Measurements from ENCODE around the gene SLC25A19.

The SLC25A19 gene

DNA sequence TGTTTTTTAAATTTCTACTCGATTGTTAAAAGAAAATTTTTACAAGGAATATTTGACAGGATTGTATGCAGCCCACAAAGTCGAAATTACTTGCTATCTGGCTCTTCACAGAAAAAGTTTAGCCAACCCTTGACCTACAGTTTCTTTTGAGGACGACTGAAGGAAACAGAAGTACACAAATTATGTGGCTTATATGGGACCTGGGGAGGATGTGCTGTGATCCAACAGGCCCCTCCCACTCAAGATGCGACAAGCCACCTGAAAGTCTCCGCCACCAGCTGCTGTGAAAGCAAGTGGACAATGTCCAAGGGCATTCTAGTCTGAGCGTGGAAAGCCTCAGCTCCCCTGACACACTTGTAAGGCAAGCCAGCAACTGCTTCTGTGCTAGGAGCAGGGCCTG lies 42.4 kb upstream of the SLC25A19 start:
- Histone ChIP-seq H3K36me3 (replicated peaks in 1 of 2; ENCODE audit: control insufficient read depth in 2 of 2, insufficient read depth in 2 of 2, low read length in 2 of 2) (peaks cover 5 to 32% of the 10 kb centered on the region in 2 donors), H2AFZ (ENCODE audit: low read length) (no peak overlapping the region), H3K4me2 (ENCODE audit: insufficient read depth, low read length, poor library complexity, severe bottlenecking) (no peak overlapping the region), H3K9ac (ENCODE audit: low read depth, low read length, poor library complexity) (no peak overlapping the region), H3K14ac (ENCODE audit: low read length) (no peak overlapping the region), H3K4me1 (ENCODE audit: control insufficient read depth in 2 of 2, insufficient read depth in 1 of 2, low read depth in 1 of 2, low read length in 2 of 2) (peaks cover 0 to 11% of the 10 kb centered on the region in 2 donors), H3K18ac (ENCODE audit: low read length) (no peak overlapping the region), H3K9me3 (replicated peaks in 1 of 2; ENCODE audit: control insufficient read depth in 2 of 2, insufficient read depth in 1 of 2, low read depth in 1 of 2, low read length in 2 of 2) (no peaks in the 10 kb centered on the region), H3K4ac (ENCODE audit: low read length) (no peak overlapping the region), H2BK120ac (ENCODE audit: low read depth, low read length) (no peak overlapping the region), H3K27ac (replicated peaks; ENCODE audit: low read length) (no peak overlapping the region), H2BK12ac (ENCODE audit: low read length) (no peak overlapping the region), H2BK5ac (ENCODE audit: low read length) (no peak overlapping the region), H3K4me3 (ENCODE audit: low read length in 2 of 2) (no peak overlapping the region), H4K91ac (ENCODE audit: low read depth, low read length, poor library complexity) (no peak overlapping the region), H2BK15ac (ENCODE audit: low read length) (no peak overlapping the region), H3K23ac (ENCODE audit: low read depth, low read length, poor library complexity) (no peak overlapping the region), H3K79me1 (ENCODE audit: low read depth, low read length) (peaks cover 3% of the 10 kb centered on the region), H2AK5ac (ENCODE audit: low read depth, low read length) (no peak overlapping the region), H3K27me3 (ENCODE audit: control insufficient read depth in 3 of 3, insufficient read depth in 3 of 3, low read depth in 1 of 3, low read length in 3 of 3) (no peaks in the 10 kb centered on the region), H4K8ac (ENCODE audit: low read depth, low read length) (no peak overlapping the region)
- DNase-seq (ENCODE audit: low spot score), result no peak
- no CpG with 5 or more reads among the region's 6 CpGs for WGBS, 2 donors (ENCODE audit: extremely low coverage in 2 of 2, insufficient read length in 2 of 2, insufficient replicate concordance in 1 of 2)

DNA sequence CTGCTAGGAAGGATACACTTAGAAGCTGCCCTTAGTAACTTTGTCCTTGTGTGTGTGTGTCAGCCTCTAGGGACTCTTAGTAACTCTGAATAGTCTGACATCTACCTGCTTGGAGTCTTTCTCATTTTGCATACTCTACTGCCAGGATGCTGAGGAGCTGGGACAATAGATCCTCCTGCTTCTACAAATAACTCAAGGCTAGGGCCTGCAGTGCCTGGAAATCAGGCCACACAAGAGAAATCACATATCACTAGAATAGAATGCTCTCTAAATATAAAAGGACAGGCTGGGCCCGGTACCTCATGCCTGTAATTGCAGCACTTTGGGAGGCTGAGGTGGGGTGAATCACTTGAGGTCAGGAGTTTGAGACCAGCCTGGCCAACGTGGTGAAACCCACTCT lies 38.5 kb upstream of the SLC25A19 start:
- Histone ChIP-seq H3K23ac (ENCODE audit: low read depth, low read length, poor library complexity) (no peak overlapping the region), H4K8ac (ENCODE audit: low read depth, low read length) (no peak overlapping the region), H2AK5ac (ENCODE audit: low read depth, low read length) (no peak overlapping the region), H3K9me3 (replicated peaks in 1 of 2; ENCODE audit: control insufficient read depth in 2 of 2, insufficient read depth in 1 of 2, low read depth in 1 of 2, low read length in 2 of 2) (no peaks in the 10 kb centered on the region), H4K91ac (ENCODE audit: low read depth, low read length, poor library complexity) (no peak overlapping the region), H2BK12ac (ENCODE audit: low read length) (no peak overlapping the region), H2BK5ac (ENCODE audit: low read length) (no peak overlapping the region), H2AFZ (ENCODE audit: low read length) (no peak overlapping the region), H3K4ac (ENCODE audit: low read length) (no peak overlapping the region), H3K36me3 (replicated peaks in 1 of 2; ENCODE audit: control insufficient read depth in 2 of 2, insufficient read depth in 2 of 2, low read length in 2 of 2) (peaks cover 6 to 44% of the 10 kb centered on the region in 2 donors), H3K14ac (ENCODE audit: low read length) (no peak overlapping the region), H3K4me1 (ENCODE audit: control insufficient read depth in 2 of 2, insufficient read depth in 1 of 2, low read depth in 1 of 2, low read length in 2 of 2) (no peaks in the 10 kb centered on the region), H3K27me3 (ENCODE audit: control insufficient read depth in 3 of 3, insufficient read depth in 3 of 3, low read depth in 1 of 3, low read length in 3 of 3) (no peaks in the 10 kb centered on the region), H3K27ac (replicated peaks; ENCODE audit: low read length) (no peak overlapping the region), H3K18ac (ENCODE audit: low read length) (no peak overlapping the region), H3K79me1 (ENCODE audit: low read depth, low read length) (peaks cover 2% of the 10 kb centered on the region), H2BK120ac (ENCODE audit: low read depth, low read length) (no peak overlapping the region), H3K4me3 (ENCODE audit: low read length in 2 of 2) (no peak overlapping the region), H3K9ac (ENCODE audit: low read depth, low read length, poor library complexity) (no peak overlapping the region), H2BK15ac (ENCODE audit: low read length) (no peak overlapping the region), H3K4me2 (ENCODE audit: insufficient read depth, low read length, poor library complexity, severe bottlenecking) (no peak overlapping the region)
- DNase-seq (ENCODE audit: low spot score), result no peak
- no CpG with 5 or more reads among the region's 2 CpGs for WGBS, 2 donors (ENCODE audit: extremely low coverage in 2 of 2, insufficient read length in 2 of 2, insufficient replicate concordance in 1 of 2)

- H2AFZ ChIP-seq (ENCODE audit: low read length), result no peak overlapping the region
- DNase-seq (ENCODE audit: low spot score), result no peak
- H3K4me1 ChIP-seq (ENCODE audit: control insufficient read depth in 2 of 2, insufficient read depth in 1 of 2, low read depth in 1 of 2, low read length in 2 of 2), result no peaks in the 10 kb centered on the region
- no peak overlapping the region for H2BK5ac ChIP-seq (ENCODE audit: low read length)
- no peak overlapping the region for H2AK5ac ChIP-seq (ENCODE audit: low read depth, low read length)
- no peak overlapping the region for H4K91ac ChIP-seq (ENCODE audit: low read depth, low read length, poor library complexity)
- H3K4ac ChIP-seq (ENCODE audit: low read length), result no peak overlapping the region
- no peak overlapping the region for H3K4me3 ChIP-seq (ENCODE audit: low read length in 2 of 2)
- no peak overlapping the region for H3K27ac ChIP-seq (replicated peaks; ENCODE audit: low read length)
- no peak overlapping the region for H2BK15ac ChIP-seq (ENCODE audit: low read length)
- H3K18ac ChIP-seq (ENCODE audit: low read length), result no peak overlapping the region
- no peak overlapping the region for H2BK120ac ChIP-seq (ENCODE audit: low read depth, low read length)
- no peak overlapping the region for H3K14ac ChIP-seq (ENCODE audit: low read length)
- H3K4me2 ChIP-seq (ENCODE audit: insufficient read depth, low read length, poor library complexity, severe bottlenecking), result no peak overlapping the region
- peaks cover 12 to 43% of the 10 kb centered on the region in 2 donors for H3K36me3 ChIP-seq (replicated peaks in 1 of 2; ENCODE audit: control insufficient read depth in 2 of 2, insufficient read depth in 2 of 2, low read length in 2 of 2)
- no peak overlapping the region for H3K9ac ChIP-seq (ENCODE audit: low read depth, low read length, poor library complexity)
- H3K9me3 ChIP-seq (replicated peaks in 1 of 2; ENCODE audit: control insufficient read depth in 2 of 2, insufficient read depth in 1 of 2, low read depth in 1 of 2, low read length in 2 of 2), result no peaks in the 10 kb centered on the region
- H4K8ac ChIP-seq (ENCODE audit: low read depth, low read length), result no peak overlapping the region
- WGBS, 2 donors (ENCODE audit: extremely low coverage in 2 of 2, insufficient read length in 2 of 2, insufficient replicate concordance in 1 of 2), result no CpG with 5 or more reads among the region's 5 CpGs
- no peak overlapping the region for H3K23ac ChIP-seq (ENCODE audit: low read depth, low read length, poor library complexity)
- H2BK12ac ChIP-seq (ENCODE audit: low read length), result no peak overlapping the region
- H3K27me3 ChIP-seq (ENCODE audit: control insufficient read depth in 3 of 3, insufficient read depth in 3 of 3, low read depth in 1 of 3, low read length in 3 of 3), result no peaks in the 10 kb centered on the region
- H3K79me1 ChIP-seq (ENCODE audit: low read depth, low read length), result peaks cover 2% of the 10 kb centered on the region
Measured at GRCh38 chr17:75326226-75326848, 37.1 kb upstream of the SLC25A19 start.

DNA sequence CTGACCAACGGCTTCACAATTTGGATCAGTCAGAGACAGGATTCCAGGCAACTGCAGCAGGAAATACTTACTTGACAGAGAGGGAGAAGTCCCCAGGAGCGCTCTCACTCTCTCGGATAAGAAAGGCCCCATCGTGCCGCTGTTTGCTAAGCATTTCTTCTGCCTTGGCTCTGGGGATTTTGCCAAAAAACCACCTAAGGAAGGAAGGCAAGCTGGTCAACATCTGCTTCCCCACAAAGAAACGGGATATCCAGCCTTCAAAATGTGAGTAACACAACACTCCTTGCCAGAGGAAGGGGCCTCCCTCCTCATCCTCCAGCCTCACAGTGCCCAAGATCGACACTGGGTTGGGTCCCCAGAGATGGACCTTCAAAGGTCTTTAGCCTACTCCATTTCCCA lies 36.6 kb upstream of the SLC25A19 start:
- Histone ChIP-seq H4K91ac (ENCODE audit: low read depth, low read length, poor library complexity) (no peak overlapping the region), H3K23ac (ENCODE audit: low read depth, low read length, poor library complexity) (no peak overlapping the region), H3K4me1 (ENCODE audit: control insufficient read depth in 2 of 2, insufficient read depth in 1 of 2, low read depth in 1 of 2, low read length in 2 of 2) (no peaks in the 10 kb centered on the region), H3K4me2 (ENCODE audit: insufficient read depth, low read length, poor library complexity, severe bottlenecking) (no peak overlapping the region), H3K18ac (ENCODE audit: low read length) (no peak overlapping the region), H3K27me3 (ENCODE audit: control insufficient read depth in 3 of 3, insufficient read depth in 3 of 3, low read depth in 1 of 3, low read length in 3 of 3) (no peaks in the 10 kb centered on the region), H3K9me3 (replicated peaks in 1 of 2; ENCODE audit: control insufficient read depth in 2 of 2, insufficient read depth in 1 of 2, low read depth in 1 of 2, low read length in 2 of 2) (no peaks in the 10 kb centered on the region), H3K4me3 (ENCODE audit: low read length in 2 of 2) (no peak overlapping the region), H2BK5ac (ENCODE audit: low read length) (no peak overlapping the region), H3K4ac (ENCODE audit: low read length) (no peak overlapping the region), H2AK5ac (ENCODE audit: low read depth, low read length) (no peak overlapping the region), H2BK12ac (ENCODE audit: low read length) (no peak overlapping the region), H3K9ac (ENCODE audit: low read depth, low read length, poor library complexity) (no peak overlapping the region), H3K27ac (replicated peaks; ENCODE audit: low read length) (no peak overlapping the region), H2BK120ac (ENCODE audit: low read depth, low read length) (no peak overlapping the region), H2AFZ (ENCODE audit: low read length) (no peak overlapping the region), H2BK15ac (ENCODE audit: low read length) (no peak overlapping the region), H3K36me3 (replicated peaks in 1 of 2; ENCODE audit: control insufficient read depth in 2 of 2, insufficient read depth in 2 of 2, low read length in 2 of 2) (peaks cover 10 to 44% of the 10 kb centered on the region in 2 donors), H3K79me1 (ENCODE audit: low read depth, low read length) (no peaks in the 10 kb centered on the region), H3K14ac (ENCODE audit: low read length) (no peak overlapping the region), H4K8ac (ENCODE audit: low read depth, low read length) (no peak overlapping the region)
- no peak for DNase-seq (ENCODE audit: low spot score)
- WGBS, 2 donors (ENCODE audit: extremely low coverage in 2 of 2, insufficient read length in 2 of 2, insufficient replicate concordance in 1 of 2), result no CpG with 5 or more reads among the region's 7 CpGs
